Raji (cell line): Measurements from ENCODE around the gene GPRIN2.

Experiments used
- POLR2A ChIP-seq: IDR thresholded peaks from 2 replicates; pipeline ENCODE4 v1.6.1; 2011; ENCODE audit warnings: low read depth, low read length, control low read depth; ENCODE audit not compliant: insufficient read depth

GPRIN2 gene

DNA sequence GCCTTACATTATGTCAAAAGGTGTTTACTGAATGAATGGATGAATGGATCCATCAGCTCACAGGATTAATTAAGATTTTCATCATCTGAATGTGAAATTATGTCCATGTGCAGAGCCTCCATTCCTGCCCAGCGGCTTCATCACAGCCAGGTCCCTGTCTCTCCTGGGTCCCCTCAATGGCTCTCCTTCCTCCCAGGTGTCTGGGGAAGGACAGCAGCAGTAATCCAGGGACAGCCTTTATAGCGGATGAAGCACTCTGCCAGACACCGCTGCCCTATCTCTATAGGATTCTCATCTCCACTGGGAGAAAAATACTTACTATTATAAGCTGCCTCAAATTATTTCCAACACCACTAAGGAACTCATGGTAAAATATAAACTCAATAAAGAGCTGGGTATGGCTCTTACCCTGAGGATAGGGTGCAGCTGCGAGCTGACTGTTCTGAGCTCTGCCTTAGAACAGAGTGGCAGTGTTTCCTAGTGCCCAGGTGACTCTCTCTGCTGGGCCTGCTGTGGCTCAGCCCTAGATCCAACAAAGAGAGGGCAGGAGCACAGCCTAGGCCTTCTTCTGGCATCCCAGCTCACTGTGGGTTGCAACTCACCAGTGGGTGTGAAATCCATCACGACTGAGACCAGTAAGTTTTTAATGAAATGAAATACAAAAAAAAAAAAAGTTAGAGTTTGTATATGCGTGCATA lies 38.3 kb downstream of the GPRIN2 start:
- TF ChIP-seq POLR2A = no peak

DNA sequence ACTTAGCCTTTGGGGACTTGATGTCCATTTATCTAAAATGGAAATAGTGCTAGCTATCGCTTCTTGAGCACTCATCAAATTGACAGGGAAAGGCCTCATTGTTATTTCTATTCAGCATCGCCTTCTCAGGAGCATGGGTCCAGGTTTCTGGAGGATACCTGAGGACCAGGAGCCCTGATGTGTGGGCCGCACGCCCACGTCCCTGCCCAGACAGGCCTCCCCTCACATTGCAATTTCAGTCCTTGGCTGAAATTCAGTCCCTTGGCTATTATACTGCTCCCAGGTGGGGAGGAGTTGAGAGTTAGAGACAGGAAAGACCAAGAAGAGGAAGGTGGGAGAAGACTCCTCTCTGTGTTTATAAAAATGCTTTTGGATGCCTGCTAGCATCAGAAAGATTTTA lies 38.9 kb downstream of the GPRIN2 start:
- no peak for TF ChIP-seq POLR2A

GRCh38 chr10:46516660-46517416 lies 39.6 kb downstream of the GPRIN2 start:
- no peak for TF ChIP-seq POLR2A

DNA sequence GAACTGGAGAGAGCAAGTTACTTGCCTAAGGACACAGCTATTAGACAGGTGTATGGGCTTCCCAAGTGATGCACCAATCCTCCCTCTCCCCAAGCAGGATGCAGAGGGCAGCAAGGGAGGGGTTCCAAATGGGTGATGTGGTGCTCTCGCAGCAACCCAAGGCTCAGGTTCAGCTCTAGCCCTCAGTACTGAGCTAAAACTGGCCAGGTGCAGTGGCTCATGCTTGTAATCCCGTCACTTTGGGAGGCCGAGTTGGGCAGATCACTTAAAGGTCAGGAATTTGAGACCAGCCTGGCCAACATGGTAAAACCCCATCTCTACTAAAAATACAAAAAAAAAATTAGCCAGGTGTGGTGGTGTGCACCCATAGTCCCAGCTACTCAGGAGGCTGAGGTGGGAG lies 40.7 kb downstream of the GPRIN2 start:
- TF ChIP-seq POLR2A = no peak

DNA sequence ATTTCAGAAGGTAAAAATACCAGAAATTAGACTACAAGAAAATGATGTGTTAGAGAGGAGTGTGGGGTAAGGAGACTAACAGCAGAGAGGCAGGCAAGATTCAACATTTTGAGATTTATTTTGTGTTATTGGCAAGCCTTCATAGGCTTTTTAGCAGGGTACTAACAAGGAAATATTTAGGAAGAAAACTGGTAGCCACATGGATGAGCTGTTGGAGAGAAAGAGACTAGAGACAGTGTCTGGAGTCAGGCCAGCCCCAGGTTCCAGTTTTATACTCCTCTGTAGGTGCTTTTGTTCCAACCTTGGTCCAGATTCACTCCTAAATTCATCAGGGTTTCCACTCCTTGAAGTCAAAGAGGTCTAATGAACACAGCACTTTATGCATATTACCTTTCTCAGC lies 41.1 kb downstream of the GPRIN2 start:
- no peak for TF ChIP-seq POLR2A

DNA sequence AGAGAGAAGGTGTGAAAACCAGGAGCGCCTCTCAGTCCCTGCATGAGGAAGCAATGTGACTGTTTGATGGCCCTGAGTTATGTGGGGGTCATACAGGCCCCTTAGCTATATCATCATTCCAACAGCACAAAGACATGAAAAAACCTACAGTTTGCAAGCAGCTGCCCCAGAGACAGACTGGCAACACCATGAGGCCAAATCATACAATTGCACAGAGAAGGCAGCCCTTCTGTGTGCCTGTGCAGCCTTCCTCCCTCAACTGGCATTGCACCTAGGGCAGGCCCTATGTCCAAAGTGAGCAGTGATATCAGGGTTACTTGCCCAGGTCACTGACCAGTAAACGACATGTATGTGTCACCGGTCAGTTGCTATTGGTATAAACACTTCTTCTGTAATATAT lies 41.6 kb downstream of the GPRIN2 start:
- no peak for TF ChIP-seq POLR2A

- TF ChIP-seq POLR2A = no peak
Measured at GRCh38 chr10:46514431-46514861, 42.0 kb downstream of the GPRIN2 start.
